Lower leg skin (tissue), 3 donors: ENCODE measurements around the gene PCSK5.

ENCODE experiments used
- CTCF ChIP-seq, 3 donors: fragments of 450-650 bp; IDR thresholded peaks; one replicate each; pipeline ENCODE4 v1.5.1; 2016; ENCODE audit warnings: antibody characterized with exemption in 3 of 3, mild to moderate bottlenecking in 3 of 3, moderate library complexity in 2 of 3
- POLR2A ChIP-seq, 2 donors: fragments of 450-650 bp; IDR thresholded peaks; one replicate each; pipeline ENCODE4 v1.6.1; 2016 to 2017; ENCODE audit warnings: antibody characterized with exemption in 2 of 2, mild to moderate bottlenecking in 1 of 2, moderate library complexity in 1 of 2

- TF ChIP-seq POLR2A (IDR thresholded peaks at IDR 0.05) (no peak), CTCF (IDR thresholded peaks at IDR 0.05) (no peak)
Measured at GRCh38 chr9:76107482-76107881, 217.0 kb downstream of the PCSK5 start.
